K562 (cell line): Measurements from ENCODE around the gene COL7A1. TPM values are rescaled to one million over a fixed set of nuclear protein-coding genes. Genes with fewer than 3 reads are reported as not detected.

ENCODE experiments used
- ATAC-seq: fragments of 200-7000 bp; cut with Tn5 transposase; 3 replicates; pipeline ENCODE4 v1.9.1; 2020; ENCODE audit warnings: moderate library complexity
- BruUV-seq: library from RNA; stranded (reverse); fragments of 400-500 nt; replicated peaks from 2 replicates; lab custom pipeline; 2021; lab: Mats Ljungman, UMichigan
- CTCF ChIA-PET: fragments of 300-600 bp; formaldehyde crosslinking; extraction: SDS; loops from one replicate; lab custom pipeline; 2021; ENCODE audit warnings: low intra/inter-chr PET ratio; lab: Yijun Ruan, JAX
- POLR2A ChIA-PET: fragments of 300-600, 350-650 bp; sonication (Branson Sonifier 250); formaldehyde crosslinking; extraction: SDS; loops from one replicate; lab custom pipeline; 2021; ENCODE audit warnings: antibody characterized with exemption, inconsistent platforms; lab: Yijun Ruan, JAX
- DNase-seq, 4 experiments: peaks; one replicate each; pipeline versions ENCODE4 v3.0.0 to v3.0.0-alpha.2; 2011 to 2018; ENCODE audit warnings: low spot score in 3 of 4, mixed read lengths in 3 of 4; ENCODE audit errors: extremely low read depth in 1 of 4
- FAIRE-seq: peaks from 2 replicates; lab custom pipeline; 2011; peaks lifted over from hg19 to GRCh38; lab: Jason Lieb, UNC
- H2AFZ ChIP-seq: 2 replicates; pipeline ENCODE4 v1.6.0; 2011; ENCODE audit warnings: low read depth, low read length, control low read depth, inconsistent platforms
- H3K27ac ChIP-seq: fragments of 200-600 bp; 3 replicates; pipeline ENCODE4 v1.8.0; 2011; ENCODE audit warnings: low read depth, mild to moderate bottlenecking, control low read depth, inconsistent platforms, low read length, moderate library complexity, mixed read lengths; ENCODE audit errors: extremely low read depth
- H3K27me3 ChIP-seq, 2 experiments: fragments of 300-600 bp in 1 of 2; 2 replicates in 1 of 2; 3 replicates in 1 of 2; pipeline versions ENCODE4 v1.6.0 to v1.8.0; 2011; ENCODE audit warnings: inconsistent platforms in 2 of 2, low read length in 2 of 2, mild to moderate bottlenecking in 1 of 2, mixed read lengths in 1 of 2, moderate library complexity in 1 of 2; ENCODE audit not compliant: control insufficient read depth in 2 of 2, insufficient read depth in 2 of 2
- H3K36me3 ChIP-seq: fragments of 300-600 bp; 3 replicates; pipeline ENCODE4 v1.8.0; 2011; ENCODE audit warnings: mild to moderate bottlenecking, low read length, inconsistent platforms; ENCODE audit not compliant: control insufficient read depth, insufficient read depth
- H3K4me1 ChIP-seq, 2 experiments: fragments of 200-600 bp in 1 of 2; replicated peaks in 1 of 2; 2 replicates in 1 of 2; 3 replicates in 1 of 2; pipeline versions ENCODE4 v1.5.1 to v1.8.0; 2011; ENCODE audit warnings: inconsistent platforms in 2 of 2, low read length in 2 of 2, mild to moderate bottlenecking in 1 of 2, mixed read lengths in 1 of 2, moderate library complexity in 1 of 2; ENCODE audit not compliant: control insufficient read depth in 2 of 2, insufficient read depth in 2 of 2
- H3K4me2 ChIP-seq: 2 replicates; pipeline ENCODE4 v1.6.1; 2011; ENCODE audit warnings: low read length, control low read depth, inconsistent platforms, mixed read lengths; ENCODE audit not compliant: insufficient read depth
- H3K4me3 ChIP-seq: fragments of 200-600 bp; sonication (generic), shearing (Covaris generic); 2 replicates; pipeline ENCODE4 v1.5.1; 2016; ENCODE audit warnings: control low read depth, inconsistent platforms
- H3K79me2 ChIP-seq: fragments of 200-600 bp; 3 replicates; pipeline ENCODE4 v1.8.0; 2011; ENCODE audit warnings: low read length, inconsistent platforms; ENCODE audit not compliant: control insufficient read depth, insufficient read depth
- H3K9ac ChIP-seq, 2 experiments: 2 replicates each; pipeline versions ENCODE4 v1.6.0 to v1.6.1; 2011; ENCODE audit warnings: low read depth in 2 of 2, low read length in 2 of 2, control low read depth in 1 of 2, inconsistent platforms in 1 of 2, mild to moderate bottlenecking in 1 of 2, mixed read lengths in 1 of 2; ENCODE audit not compliant: insufficient read depth in 1 of 2
- H3K9me1 ChIP-seq: one replicate; pipeline ENCODE4 v1.6.0; 2011; ENCODE audit warnings: inconsistent platforms, mild to moderate bottlenecking, low read length, moderate library complexity; ENCODE audit not compliant: control insufficient read depth, insufficient read depth
- H3K9me3 ChIP-seq: replicated peaks from 2 replicates; pipeline ENCODE4 v1.5.1; 2011; ENCODE audit warnings: low read depth, low read length, inconsistent platforms; ENCODE audit not compliant: control insufficient read depth, insufficient read depth
- H4K20me1 ChIP-seq: replicated peaks from 2 replicates; pipeline ENCODE4 v1.6.1; 2011; ENCODE audit warnings: low read length, inconsistent platforms, mixed read lengths; ENCODE audit not compliant: control insufficient read depth, insufficient read depth
- CREB3 ChIP-seq: fragments of 450-650 bp; conservative IDR thresholded peaks from 2 replicates; pipeline ENCODE4 v1.6.1; 2016; ENCODE audit warnings: missing genetic modification characterization, low read depth, mild to moderate bottlenecking, missing compliant biosample characterization, moderate library complexity
- DNMT1 ChIP-seq: fragments of 450-650 bp; IDR thresholded peaks from 2 replicates; pipeline ENCODE4 v1.6.1; 2016; ENCODE audit warnings: antibody characterized with exemption, mild to moderate bottlenecking
- DPF2 ChIP-seq: fragments of 450-650 bp; IDR thresholded peaks from 2 replicates; pipeline ENCODE4 v1.6.1; 2016
- MAFG ChIP-seq: fragments of 450-650 bp; conservative IDR thresholded peaks from 2 replicates; pipeline ENCODE4 v1.6.1; 2016; ENCODE audit warnings: missing genetic modification characterization, missing compliant biosample characterization
- YBX1 ChIP-seq: fragments of 450-650 bp; IDR thresholded peaks from 2 replicates; pipeline ENCODE4 v1.7.1; 2016; ENCODE audit warnings: mild to moderate bottlenecking
- ZC3H11A ChIP-seq: IDR thresholded peaks from 2 replicates; pipeline ENCODE4 v1.6.1; 2012; ENCODE audit warnings: low read depth, low read length, improper control_type of control experiment
- ZNF274 ChIP-seq: IDR thresholded peaks from 2 replicates; pipeline ENCODE4 v1.6.1; 2011; ENCODE audit warnings: low read depth, mild to moderate bottlenecking, low read length, moderate library complexity, borderline replicate concordance
- WGBS: fragments of 100-300 bp; shearing (Covaris generic); methylation state at CpG from one replicate; pipeline ENCODE4 v1.1.6; 2016; ENCODE audit warnings: low coverage, mixed read lengths; ENCODE audit not compliant: insufficient coverage; ENCODE audit errors: missing lambda C conversion rate; 5-methylcytosine and 5-hydroxymethylcytosine counted together
- in situ Hi-C: fragments of 300-500 bp; cut with MboI; formaldehyde crosslinking; loops from 4 replicates; pipeline ENCODE4 v1.15.0; 2018; ENCODE audit warnings: inconsistent platforms, mixed read lengths
- intact Hi-C: fragments of 100-400 bp; cut with micrococcal nuclease; formaldehyde crosslinking; loops from 2 replicates; pipeline ENCODE4 v1.14.2; 2022
- polyA plus RNA-seq, 8 experiments: library from polyadenylated mRNA; depleted of rRNA in 4 of 8; stranded (reverse) in 5 of 8; unstranded in 3 of 8; fragments of >200 nt; fragmentation: Nextera tagmentation in 2 of 8; fragmentation: Illumina TruSeq in 1 of 8; extraction: Ambion mirVana in 2 of 8; extraction: Trizol in 1 of 8; gene quantifications; 2 replicates each; pipeline versions ENCODE4 v1.2.1 to v1.2.3, GENCODE V29; 2011 to 2014; ENCODE audit warnings: inconsistent platforms in 1 of 8, missing spikeins in 1 of 8
- total RNA-seq, 7 experiments: library from RNA; depleted of rRNA in 6 of 7; stranded (reverse); fragments of >200 nt in 6 of 7; fragmentation: Illumina TruSeq in 2 of 7; extraction: Trizol in 2 of 7; gene quantifications; 2 replicates each; pipeline versions ENCODE4 v1.2.1 to v1.2.3, GENCODE V29; 2011 to 2021; ENCODE audit warnings: low replicate concordance in 1 of 7

Gene COL7A1
- total and polyA plus RNA-seq, 9 of the 15 experiments (the other 6 are each of a cell fraction or from before 2014, with no cell fraction given), result 0.09 to 0.66 (median 0.35) TPM; not detected in 3

GRCh38 chr3:48569400-48569799 lies 25.7 kb downstream of the COL7A1 start:
- no peaks in the 10 kb centered on the region for H3K9me3 ChIP-seq
- no peaks in the 10 kb centered on the region for H3K79me2 ChIP-seq
- ChIA-PET POLR2A (interaction anchor here (0.5 kb wide), 1 partner anchor 22 kb away, joined by 3 read pairs; no protein-coding TSS in a partner anchor), CTCF (no interaction called here)
- BruUV-seq, result no TSS peak
- H3K4me2 ChIP-seq, result no peak overlapping the region
- H4K20me1 ChIP-seq, result no peaks in the 10 kb centered on the region
- 34% methylated on average over 7 of the region's 10 CpGs for WGBS
- no peak overlapping the region for H2AFZ ChIP-seq
- intact Hi-C loops (no loop called here), in situ Hi-C loops (no loop called here)
- no peaks in the 10 kb centered on the region for H3K36me3 ChIP-seq
- DNase-seq, result no peak
- peaks cover 0 to 26% of the 10 kb centered on the region in 2 experiments; a peak in 2 of 5 replicates for H3K4me1 ChIP-seq
- no peaks in the 10 kb centered on the region for H3K27me3 ChIP-seq
- FAIRE-seq, result no peak
- ATAC-seq, result no peak
- H3K9ac ChIP-seq, result peak overlapping the region in 1 of 2 experiments; percentile 17; a peak in 1 of 4 replicates
- H3K9me1 ChIP-seq, result no peaks in the 10 kb centered on the region
- no peak overlapping the region for H3K27ac ChIP-seq
- no peak overlapping the region for H3K4me3 ChIP-seq
- TF ChIP-seq MAFG (tag), result no peak
- no peak for TF ChIP-seq YBX1
- TF ChIP-seq ZNF274, result no peak
- no peak for TF ChIP-seq ZC3H11A
- TF ChIP-seq DNMT1, result no peak
- TF ChIP-seq CREB3 (tag), result no peak
- no peak for TF ChIP-seq DPF2
- TF ChIP-seq, all 486 proteins: peak for 0
